Sigmoid colon (tissue), 7 donors: ENCODE results near the gene NANS. TPM values are rescaled to one million over a fixed set of nuclear protein-coding genes. Genes with fewer than 3 reads are reported as not detected.
"Not testable (repeated sequence)": the region's sequence is repeated elsewhere in the genome, so short reads cannot be mapped to it uniquely, and the experiment has no call there.

ENCODE experiments used
- DNase-seq: peaks from one replicate; pipeline ENCODE4 v3.0.0-alpha.2; 2019
- H3K27ac ChIP-seq, 4 donors: fragments of 200-600 bp; sonication (generic); one replicate each; pipeline ENCODE4 v1.5.1; 2016 to 2019; ENCODE audit warnings: mild to moderate bottlenecking in 1 of 4
- H3K27me3 ChIP-seq, 3 donors: fragments of 200-600 bp; sonication (generic); one replicate each; pipeline ENCODE4 v1.5.1; 2019; ENCODE audit warnings: mild to moderate bottlenecking in 1 of 3
- H3K36me3 ChIP-seq, 4 donors: fragments of 200-600 bp; sonication (generic); one replicate each; pipeline ENCODE4 v1.5.1; 2016 to 2019
- H3K4me1 ChIP-seq, 4 donors: fragments of 200-600 bp; sonication (generic); one replicate each; pipeline ENCODE4 v1.5.1; 2017 to 2019
- H3K4me3 ChIP-seq, 4 donors: fragments of 200-600 bp; sonication (generic); one replicate each; pipeline ENCODE4 v1.5.1; 2017 to 2019; ENCODE audit warnings: mild to moderate bottlenecking in 2 of 4, moderate library complexity in 1 of 4
- H3K9me3 ChIP-seq, 4 donors: fragments of 200-600 bp in 3 of 4; sonication (generic) in 3 of 4; one replicate each; pipeline versions ENCODE4 v1.5.1 to v1.6.1; 2013 to 2019
- CTCF ChIP-seq, 4 experiments: fragments of 450-650 bp in 3 of 4; fragments of 200-600 bp in 1 of 4; IDR thresholded peaks; one replicate each; pipeline ENCODE4 v1.5.1; 2016 to 2019; ENCODE audit warnings: antibody characterized with exemption in 4 of 4, mild to moderate bottlenecking in 3 of 4, moderate library complexity in 2 of 4
- EP300 ChIP-seq, 4 donors: sonication (generic); formaldehyde crosslinking; IDR thresholded peaks; one replicate each; pipeline ENCODE4 v1.6.1; 2017; ENCODE audit warnings: antibody characterized with exemption in 4 of 4
- POLR2A ChIP-seq, 2 donors: fragments of 450-650 bp; IDR thresholded peaks; one replicate each; pipeline ENCODE4 v1.6.1; 2016; ENCODE audit warnings: antibody characterized with exemption in 2 of 2, mild to moderate bottlenecking in 2 of 2, moderate library complexity in 2 of 2
- POLR2AphosphoS5 ChIP-seq, 4 donors: sonication (generic); formaldehyde crosslinking; IDR thresholded peaks; one replicate each; pipeline ENCODE4 v1.6.1; 2017; ENCODE audit warnings: antibody characterized with exemption in 4 of 4
- WGBS, 2 donors: extraction: QIAGEN DNeasy Blood & Tissue Kit; methylation state at CpG; one replicate each; pipeline ENCODE4 v1.1.7; 2013; 5-methylcytosine and 5-hydroxymethylcytosine counted together
- intact Hi-C: fragments of 100-400 bp; cut with DNase I; formaldehyde crosslinking; loops from one replicate; pipeline ENCODE4 v1.15.1; 2023
- polyA plus RNA-seq, 3 donors: library from polyadenylated mRNA; stranded (reverse); fragments of 200-250 nt; gene quantifications; one replicate each; pipeline ENCODE4 v1.2.3, GENCODE V29; 2013
- total RNA-seq, 4 donors: library from RNA; depleted of rRNA; stranded (reverse); fragments of >200 nt; gene quantifications; one replicate each; pipeline ENCODE4 v1.1.0, GENCODE V29; 2016
- donor health status: healthy with polysubstance abuse.
- donor health status: Bipolar disorder and iron deficiency.
- donor health status: healthy.

NANS gene
- total and polyA plus RNA-seq, 7 donors: 24.6 to 470 (median 38.1) TPM

GRCh38 chr9:98018347-98018746 is 38.2 kb upstream of the NANS start:
- TF ChIP-seq EP300 (IDR thresholded peaks at IDR 0.05): no peak
- TF ChIP-seq CTCF (IDR thresholded peaks at IDR 0.05): no peak
- TF ChIP-seq POLR2AphosphoS5 (IDR thresholded peaks at IDR 0.05): no peak
- no peak for TF ChIP-seq POLR2A (IDR thresholded peaks at IDR 0.05)
- Histone ChIP-seq H3K36me3 (peaks cover 21 to 66% (median 35%) of the 10 kb centered on the region in 4 donors), H3K9me3 (no peaks in the 10 kb centered on the region), H3K27me3 (no peaks in the 10 kb centered on the region), H3K27ac (no peak overlapping the region), H3K4me3 (no peak overlapping the region), H3K4me1 (no peaks in the 10 kb centered on the region)
- intact Hi-C loops: no loop called here
- DNase-seq: no peak
- WGBS, 2 donors: 73 to 86% methylated on average over 5 of the region's 5 CpGs

- Histone ChIP-seq H3K27me3 (no peaks in the 10 kb centered on the region), H3K4me1 (no peaks in the 10 kb centered on the region), H3K27ac (no peak overlapping the region), H3K36me3 (peaks cover 18 to 58% (median 28%) of the 10 kb centered on the region in 4 donors), H3K9me3 (no peaks in the 10 kb centered on the region), H3K4me3 (no peak overlapping the region)
- intact Hi-C loops: no loop called here
- no peak for TF ChIP-seq POLR2A (IDR thresholded peaks at IDR 0.05)
- TF ChIP-seq EP300 (IDR thresholded peaks at IDR 0.05): no peak
- no peak for TF ChIP-seq POLR2AphosphoS5 (IDR thresholded peaks at IDR 0.05)
- no peak for TF ChIP-seq CTCF (IDR thresholded peaks at IDR 0.05)
- DNase-seq: no peak
- WGBS, 2 donors: 81 to 92% methylated on average over 4 of the region's 4 CpGs
These were observed 37.4 kb upstream of the NANS start for GRCh38 chr9:98019098-98019497.

- intact Hi-C loops, H3K4me1 ChIP-seq, H3K4me3 ChIP-seq, DNase-seq, H3K27me3 ChIP-seq, H3K27ac ChIP-seq, H3K9me3 ChIP-seq: not testable (repeated sequence)
- H3K36me3 ChIP-seq: peaks cover 14 to 50% (median 22%) of the 10 kb centered on the region in 4 donors
- WGBS, 2 donors: 19 to 76% methylated on average over 5 of the region's 5 CpGs
These were observed 36.7 kb upstream of the NANS start for GRCh38 chr9:98019869-98020268.

- Histone ChIP-seq H3K36me3 (peaks cover 9 to 43% (median 16%) of the 10 kb centered on the region in 4 donors), H3K9me3 (no peaks in the 10 kb centered on the region), H3K27ac (no peak overlapping the region), H3K27me3 (no peaks in the 10 kb centered on the region), H3K4me3 (no peak overlapping the region), H3K4me1 (no peaks in the 10 kb centered on the region)
- TF ChIP-seq POLR2AphosphoS5 (IDR thresholded peaks at IDR 0.05) (no peak), EP300 (IDR thresholded peaks at IDR 0.05) (no peak), CTCF (IDR thresholded peaks at IDR 0.05) (no peak), POLR2A (IDR thresholded peaks at IDR 0.05) (no peak)
- intact Hi-C loops: no loop called here
- DNase-seq: no peak
- WGBS, 2 donors: 96 to 97% methylated on average over 8 of the region's 8 CpGs
These were observed 35.9 kb upstream of the NANS start for GRCh38 chr9:98020476-98021145.

GRCh38 chr9:98021306-98022040 is 35.1 kb upstream of the NANS start:
- no peak overlapping the region for H3K27ac ChIP-seq

More at GRCh38 chr9:98021306-98022040, 35.1 kb upstream of the NANS start:
- Histone ChIP-seq H3K4me1 (no peaks in the 10 kb centered on the region), H3K36me3 (peaks cover under 1 to 34% (median 12%) of the 10 kb centered on the region in 4 donors), H3K27me3 (no peaks in the 10 kb centered on the region), H3K9me3 (no peaks in the 10 kb centered on the region), H3K4me3 (no peak overlapping the region)
- DNase-seq: no peak
- intact Hi-C loops: no loop called here
- 88 to 89% methylated on average over 8 of the region's 8 CpGs for WGBS, 2 donors
- TF ChIP-seq CTCF (IDR thresholded peaks at IDR 0.05) (no peak), EP300 (IDR thresholded peaks at IDR 0.05) (no peak), POLR2AphosphoS5 (IDR thresholded peaks at IDR 0.05) (no peak), POLR2A (IDR thresholded peaks at IDR 0.05) (no peak)
